Prostate gland (tissue), 2 donors: ENCODE measurements around the gene ZC3H12C.

Source experiments
- POLR2AphosphoS5 ChIP-seq: sonication (generic); formaldehyde crosslinking; IDR thresholded peaks from one replicate; pipeline ENCODE4 v1.6.1; 2017; ENCODE audit warnings: antibody characterized with exemption
- TF ChIP-seq, protein P1 (sequence below), 4 experiments: fragments of 200-600 bp in 2 of 4; fragments of 450-650 bp in 2 of 4; sonication (generic) in 2 of 4; IDR thresholded peaks; 1 replicate in 3 of 4; 2 replicates in 1 of 4; pipeline ENCODE4 v1.5.1; 2016 to 2019; ENCODE audit warnings: antibody characterized with exemption in 4 of 4, mild to moderate bottlenecking in 2 of 4, moderate library complexity in 2 of 4

DNA sequence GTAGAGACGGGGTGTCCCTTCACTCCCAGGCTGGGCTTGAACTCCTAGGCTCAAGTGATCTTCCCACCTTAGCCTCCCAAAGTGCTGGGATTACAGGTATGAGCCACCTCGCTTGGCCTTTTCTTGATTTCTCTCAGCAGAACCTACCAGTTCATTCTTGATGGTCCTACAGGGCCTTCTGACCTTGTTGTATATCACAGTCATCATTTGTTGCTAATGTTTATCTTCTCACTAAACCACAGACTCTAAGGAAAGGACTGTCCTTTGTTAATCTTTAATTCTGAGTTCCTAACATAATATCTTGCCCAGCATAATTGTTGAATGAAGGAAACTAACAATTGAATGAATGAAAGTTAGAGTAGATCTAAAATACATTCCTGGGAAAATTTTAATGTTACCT, 22.0 kb upstream of the ZC3H12C start:
- TF ChIP-seq, protein P1, sequence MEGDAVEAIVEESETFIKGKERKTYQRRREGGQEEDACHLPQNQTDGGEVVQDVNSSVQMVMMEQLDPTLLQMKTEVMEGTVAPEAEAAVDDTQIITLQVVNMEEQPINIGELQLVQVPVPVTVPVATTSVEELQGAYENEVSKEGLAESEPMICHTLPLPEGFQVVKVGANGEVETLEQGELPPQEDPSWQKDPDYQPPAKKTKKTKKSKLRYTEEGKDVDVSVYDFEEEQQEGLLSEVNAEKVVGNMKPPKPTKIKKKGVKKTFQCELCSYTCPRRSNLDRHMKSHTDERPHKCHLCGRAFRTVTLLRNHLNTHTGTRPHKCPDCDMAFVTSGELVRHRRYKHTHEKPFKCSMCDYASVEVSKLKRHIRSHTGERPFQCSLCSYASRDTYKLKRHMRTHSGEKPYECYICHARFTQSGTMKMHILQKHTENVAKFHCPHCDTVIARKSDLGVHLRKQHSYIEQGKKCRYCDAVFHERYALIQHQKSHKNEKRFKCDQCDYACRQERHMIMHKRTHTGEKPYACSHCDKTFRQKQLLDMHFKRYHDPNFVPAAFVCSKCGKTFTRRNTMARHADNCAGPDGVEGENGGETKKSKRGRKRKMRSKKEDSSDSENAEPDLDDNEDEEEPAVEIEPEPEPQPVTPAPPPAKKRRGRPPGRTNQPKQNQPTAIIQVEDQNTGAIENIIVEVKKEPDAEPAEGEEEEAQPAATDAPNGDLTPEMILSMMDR (IDR thresholded peaks at IDR 0.05), result no peak
- TF ChIP-seq POLR2AphosphoS5, result no peak
